Calu3 (cell line): ENCODE results near the gene NIPAL3. TPM values are rescaled to one million over a fixed set of nuclear protein-coding genes. Genes with fewer than 3 reads are reported as not detected.

Experiments used
- BruUV-seq: library from RNA; stranded (reverse); fragments of 400-500 nt; replicated peaks from 2 replicates; lab custom pipeline; 2021; lab: Mats Ljungman, UMichigan
- CTCF ChIA-PET: fragments of 300-600 bp; sonication (Branson Sonifier 250); formaldehyde crosslinking; loops from one replicate; lab custom pipeline; 2022; ENCODE audit warnings: antibody characterized with exemption; lab: Charles Lee
- DNase-seq: peaks from one replicate; pipeline ENCODE4 v3.0.0; 2022
- H3K27ac Mint-ChIP-seq: one replicate; pipeline ENCODE4 v1.8.0; 2022; ENCODE audit warnings: mixed read lengths; ENCODE audit not compliant: unreplicated experiment
- H3K27me3 Mint-ChIP-seq: one replicate; pipeline ENCODE4 v1.8.0; 2022; ENCODE audit warnings: mixed read lengths; ENCODE audit not compliant: unreplicated experiment
- H3K36me3 Mint-ChIP-seq: one replicate; pipeline ENCODE4 v1.8.0; 2022; ENCODE audit warnings: mild to moderate bottlenecking, moderate library complexity, mixed read lengths; ENCODE audit not compliant: insufficient read depth, unreplicated experiment
- H3K4me1 Mint-ChIP-seq: one replicate; pipeline ENCODE4 v1.8.0; 2022; ENCODE audit warnings: mild to moderate bottlenecking, low read depth, mixed read lengths; ENCODE audit not compliant: unreplicated experiment
- H3K4me3 Mint-ChIP-seq: one replicate; pipeline ENCODE4 v1.8.0; 2022; ENCODE audit warnings: mild to moderate bottlenecking, low read depth, moderate library complexity, mixed read lengths; ENCODE audit not compliant: unreplicated experiment
- H3K9me3 Mint-ChIP-seq: one replicate; pipeline ENCODE4 v1.8.0; 2022; ENCODE audit warnings: low read depth, mixed read lengths; ENCODE audit not compliant: unreplicated experiment
- CTCF ChIP-seq: fragments of 200-600 bp; IDR thresholded peaks from one replicate; pipeline ENCODE4 v1.8.0; 2022; ENCODE audit warnings: antibody characterized with exemption; ENCODE audit not compliant: unreplicated experiment
- intact Hi-C: fragments of 100-400 bp; cut with micrococcal nuclease; formaldehyde crosslinking; loops from one replicate; pipeline ENCODE4 v1.10.0; 2022; ENCODE audit not compliant: unreplicated experiment
- total RNA-seq: library from RNA; stranded (reverse); gene quantifications from 2 replicates; pipeline ENCODE4 v1.2.3, GENCODE V29; 2022

Gene NIPAL3
- total RNA-seq, 1 experiment from 2014 or later, result 28.8 TPM

DNA sequence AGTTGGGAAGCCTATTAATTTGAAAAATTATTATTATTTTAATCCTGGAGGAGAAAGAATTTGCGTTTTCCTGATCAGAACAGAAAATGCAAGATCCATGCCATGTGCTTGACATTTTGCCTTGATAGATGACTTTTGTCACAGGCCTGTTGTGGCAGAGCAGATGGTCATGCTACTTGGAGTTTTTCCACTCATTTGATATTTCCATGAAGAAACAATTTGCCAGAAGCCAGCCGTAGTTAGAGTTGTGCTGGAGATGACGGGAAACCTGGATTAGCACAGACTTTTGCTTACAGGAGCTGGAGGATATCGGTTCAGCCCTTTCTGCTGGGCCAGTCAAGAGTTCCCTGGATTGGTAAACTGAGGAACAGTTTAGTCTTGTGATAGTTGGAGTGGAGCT, 90.2 kb downstream of the NIPAL3 start:
- peaks cover 15% of the 10 kb centered on the region for H3K36me3 Mint-ChIP-seq
- intact Hi-C loops, result loop anchor here (10.0 kb wide), 1 partner anchor 91 kb away; the partner anchor contains the start of genes NIPAL3 and STPG1
- peaks cover 34% of the 10 kb centered on the region for H3K4me1 Mint-ChIP-seq
- no peak overlapping the region for H3K27ac Mint-ChIP-seq
- DNase-seq, result no peak
- H3K9me3 Mint-ChIP-seq, result no peaks in the 10 kb centered on the region
- no peak overlapping the region for H3K4me3 Mint-ChIP-seq
- CTCF ChIA-PET, result no interaction called here
- no peaks in the 10 kb centered on the region for H3K27me3 Mint-ChIP-seq
- TF ChIP-seq CTCF, result no peak
- BruUV-seq, result no TSS peak

GRCh38 chr1:24506691-24507381, 91.2 kb downstream of the NIPAL3 start:
- Mint-ChIP-seq H3K4me3 (no peak overlapping the region), H3K36me3 (peaks cover 15% of the 10 kb centered on the region), H3K4me1 (peaks cover 34% of the 10 kb centered on the region), H3K27me3 (no peaks in the 10 kb centered on the region), H3K9me3 (no peaks in the 10 kb centered on the region), H3K27ac (no peak overlapping the region)
- no peak for TF ChIP-seq CTCF
- intact Hi-C loops, result loop anchor here (10.0 kb wide), 1 partner anchor 92 kb away; the partner anchor contains the start of genes NIPAL3 and STPG1
- DNase-seq, result no peak
- CTCF ChIA-PET, result no interaction called here
- no TSS peak for BruUV-seq

GRCh38 chr1:24507405-24507804, 91.8 kb downstream of the NIPAL3 start:
- no peak for DNase-seq
- no peak for TF ChIP-seq CTCF
- intact Hi-C loops, result loop anchor here (10.0 kb wide), 1 partner anchor 93 kb away; the partner anchor contains the start of genes NIPAL3 and STPG1
- no peak overlapping the region for H3K4me3 Mint-ChIP-seq
- BruUV-seq, result no TSS peak
- H3K27ac Mint-ChIP-seq, result no peak overlapping the region
- peaks cover 11% of the 10 kb centered on the region for H3K36me3 Mint-ChIP-seq
- no peaks in the 10 kb centered on the region for H3K9me3 Mint-ChIP-seq
- H3K4me1 Mint-ChIP-seq, result peaks cover 32% of the 10 kb centered on the region
- CTCF ChIA-PET, result no interaction called here
- H3K27me3 Mint-ChIP-seq, result no peaks in the 10 kb centered on the region

DNA sequence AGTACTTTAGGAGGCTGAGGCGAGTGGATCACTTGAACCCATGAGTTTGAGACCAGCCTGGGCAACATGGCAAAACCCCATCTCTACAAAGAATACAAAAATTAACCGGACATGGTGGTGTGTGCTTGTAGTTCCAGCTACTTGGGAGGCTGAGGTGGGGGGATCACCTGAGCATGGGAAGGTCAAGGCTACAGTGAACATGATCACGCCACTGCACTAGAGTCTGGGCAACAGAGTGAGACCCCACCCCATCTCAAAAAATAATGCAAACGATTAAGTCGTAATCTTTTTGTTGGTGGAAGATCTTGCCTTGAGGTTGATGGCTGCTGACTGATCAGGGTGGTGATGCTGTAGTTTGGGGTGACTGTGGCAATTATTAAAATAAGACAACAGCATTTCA, 93.3 kb downstream of the NIPAL3 start:
- intact Hi-C loops, result loop anchor here (10.0 kb wide), 1 partner anchor 94 kb away; the partner anchor contains the start of genes NIPAL3 and STPG1
- no TSS peak for BruUV-seq
- peaks cover 29% of the 10 kb centered on the region for H3K4me1 Mint-ChIP-seq
- TF ChIP-seq CTCF, result no peak
- H3K36me3 Mint-ChIP-seq, result no peaks in the 10 kb centered on the region
- no peak overlapping the region for H3K4me3 Mint-ChIP-seq
- H3K27me3 Mint-ChIP-seq, result no peaks in the 10 kb centered on the region
- no peak overlapping the region for H3K27ac Mint-ChIP-seq
- no peak for DNase-seq
- no peaks in the 10 kb centered on the region for H3K9me3 Mint-ChIP-seq
- CTCF ChIA-PET, result no interaction called here
